H9 (cell line): ENCODE data around the gene PERCC1. TPM values are rescaled to one million over a fixed set of nuclear protein-coding genes. Genes with fewer than 3 reads are reported as not detected.

ENCODE experiments used
- DNase-seq: peaks from one replicate; pipeline ENCODE4 v3.0.0-alpha.2; 2017
- H2AFZ ChIP-seq: one replicate; pipeline ENCODE4 v1.6.1; 2013; ENCODE audit warnings: mild to moderate bottlenecking, low read length, control low read depth, moderate library complexity
- H2AK5ac ChIP-seq: 2 replicates; pipeline ENCODE4 v1.6.1; 2013; ENCODE audit warnings: low read length, control low read depth, mixed read lengths; ENCODE audit not compliant: insufficient read length
- H2BK120ac ChIP-seq: one replicate; pipeline ENCODE4 v1.6.1; 2013; ENCODE audit warnings: low read depth, mild to moderate bottlenecking, low read length, control low read depth, inconsistent platforms; ENCODE audit not compliant: poor library complexity, severe bottlenecking
- H2BK12ac ChIP-seq: 2 replicates; pipeline ENCODE4 v1.6.1; 2013; ENCODE audit warnings: low read length, control low read depth, mixed read lengths, low read depth; ENCODE audit not compliant: insufficient read length
- H2BK15ac ChIP-seq: 2 replicates; pipeline ENCODE4 v1.6.1; 2013; ENCODE audit warnings: low read depth, low read length, control low read depth
- H2BK20ac ChIP-seq: one replicate; pipeline ENCODE4 v1.6.1; 2013; ENCODE audit warnings: low read depth, mild to moderate bottlenecking, low read length, control low read depth, inconsistent platforms; ENCODE audit not compliant: poor library complexity, severe bottlenecking
- H2BK5ac ChIP-seq: 2 replicates; pipeline ENCODE4 v1.6.1; 2013; ENCODE audit warnings: low read length, control low read depth, mixed read lengths; ENCODE audit not compliant: insufficient read length
- H3K14ac ChIP-seq: 2 replicates; pipeline ENCODE4 v1.6.1; 2013; ENCODE audit warnings: low read length, control low read depth; ENCODE audit not compliant: insufficient read depth
- H3K18ac ChIP-seq: 2 replicates; pipeline ENCODE4 v1.6.1; 2013; ENCODE audit warnings: low read depth, mild to moderate bottlenecking, mixed read lengths, low read length, control low read depth; ENCODE audit not compliant: insufficient read length
- H3K23ac ChIP-seq: 2 replicates; pipeline ENCODE4 v1.6.1; 2013; ENCODE audit warnings: low read length, control low read depth, mixed read lengths, low read depth; ENCODE audit not compliant: insufficient read length
- H3K23me2 ChIP-seq: 2 replicates; pipeline ENCODE4 v1.6.1; 2013; ENCODE audit warnings: low read depth, mild to moderate bottlenecking, mixed read lengths, low read length, control low read depth; ENCODE audit not compliant: insufficient read length, poor library complexity, severe bottlenecking
- H3K27ac ChIP-seq: 2 replicates; pipeline ENCODE4 v1.5.1; 2013; ENCODE audit warnings: low read length, control low read depth, mixed read lengths, low read depth; ENCODE audit not compliant: insufficient read length
- H3K27me3 ChIP-seq: 2 replicates; pipeline ENCODE4 v1.6.1; 2013; ENCODE audit warnings: low read length, control low read depth, inconsistent platforms; ENCODE audit not compliant: insufficient read depth
- H3K4ac ChIP-seq: 2 replicates; pipeline ENCODE4 v1.6.1; 2013; ENCODE audit warnings: low read depth, mild to moderate bottlenecking, control low read depth, inconsistent platforms, low read length, moderate library complexity
- H3K4me1 ChIP-seq: 2 replicates; pipeline ENCODE4 v1.6.1; 2013; ENCODE audit warnings: low read length, control low read depth, inconsistent platforms; ENCODE audit not compliant: insufficient read depth
- H3K4me2 ChIP-seq: 2 replicates; pipeline ENCODE4 v1.6.1; 2013; ENCODE audit warnings: low read length, control low read depth, mixed read lengths; ENCODE audit not compliant: insufficient read length, insufficient read depth
- H3K56ac ChIP-seq: 2 replicates; pipeline ENCODE4 v1.6.1; 2013; ENCODE audit warnings: low read depth, mild to moderate bottlenecking, mixed read lengths, low read length, control low read depth; ENCODE audit not compliant: insufficient read length
- H3K79me1 ChIP-seq: 2 replicates; pipeline ENCODE4 v1.6.1; 2013; ENCODE audit warnings: low read depth, mild to moderate bottlenecking, moderate library complexity, low read length, control low read depth, inconsistent platforms; ENCODE audit not compliant: insufficient read depth, poor library complexity, severe bottlenecking
- H3K79me2 ChIP-seq: 2 replicates; pipeline ENCODE4 v1.6.1; 2013; ENCODE audit warnings: low read length, control low read depth, inconsistent platforms; ENCODE audit not compliant: insufficient read depth
- H3K9ac ChIP-seq: 2 replicates; pipeline ENCODE4 v1.6.1; 2013; ENCODE audit warnings: low read length, control low read depth, mixed read lengths; ENCODE audit not compliant: insufficient read length; ENCODE audit errors: extremely low read depth
- H3K9me3 ChIP-seq: one replicate; pipeline ENCODE4 v1.6.1; 2013; ENCODE audit warnings: low read depth, low read length, inconsistent platforms; ENCODE audit not compliant: control insufficient read depth
- H3T11ph ChIP-seq: one replicate; pipeline ENCODE4 v1.6.1; 2013; ENCODE audit warnings: mild to moderate bottlenecking, low read length, control low read depth, inconsistent platforms
- H4K20me1 ChIP-seq: one replicate; pipeline ENCODE4 v1.6.1; 2013; ENCODE audit not compliant: control insufficient read depth, insufficient read length, insufficient read depth
- H4K5ac ChIP-seq: 2 replicates; pipeline ENCODE4 v1.6.1; 2013; ENCODE audit warnings: low read depth, mild to moderate bottlenecking, mixed read lengths, low read length, control low read depth; ENCODE audit not compliant: insufficient read length
- H4K8ac ChIP-seq: replicated peaks from 2 replicates; pipeline ENCODE4 v1.6.1; 2013; ENCODE audit warnings: low read length, control low read depth, mixed read lengths, low read depth; ENCODE audit not compliant: insufficient read length
- H4K91ac ChIP-seq: 2 replicates; pipeline ENCODE4 v1.6.1; 2013; ENCODE audit warnings: low read depth, mild to moderate bottlenecking, moderate library complexity, mixed read lengths, low read length, control low read depth; ENCODE audit not compliant: insufficient read length
- H3K27ac Mint-ChIP-seq, 3 experiments: 2 replicates in 2 of 3; 3 replicates in 1 of 3; pipeline ENCODE4 v1.8.0; 2020 to 2021; ENCODE audit warnings: mixed read lengths in 3 of 3, mild to moderate bottlenecking in 1 of 3, moderate library complexity in 1 of 3
- H3K27me3 Mint-ChIP-seq: 2 replicates; pipeline ENCODE4 v1.8.0; 2021; ENCODE audit warnings: low read depth, mild to moderate bottlenecking, moderate library complexity, mixed read lengths
- H3K36me3 Mint-ChIP-seq, 3 experiments: 2 replicates in 2 of 3; 3 replicates in 1 of 3; pipeline ENCODE4 v1.8.0; 2020 to 2021; ENCODE audit warnings: low read depth in 3 of 3, mixed read lengths in 3 of 3; ENCODE audit not compliant: insufficient read depth in 1 of 3
- H3K4me1 Mint-ChIP-seq, 2 experiments: 2 replicates each; pipeline ENCODE4 v1.8.0; 2020; ENCODE audit warnings: mixed read lengths in 2 of 2
- H3K4me3 Mint-ChIP-seq, 2 experiments: 2 replicates in 1 of 2; 3 replicates in 1 of 2; pipeline ENCODE4 v1.8.0; 2020 to 2021; ENCODE audit warnings: mild to moderate bottlenecking in 2 of 2, mixed read lengths in 2 of 2, moderate library complexity in 1 of 2
- H3K9me3 Mint-ChIP-seq, 2 experiments: 2 replicates in 1 of 2; 3 replicates in 1 of 2; pipeline ENCODE4 v1.8.0; 2020; ENCODE audit warnings: mild to moderate bottlenecking in 2 of 2, mixed read lengths in 2 of 2, moderate library complexity in 1 of 2
- WGBS: extraction: QIAGEN DNeasy Blood & Tissue Kit; methylation state at CpG from one replicate; pipeline ENCODE4 v1.1.7; 2013; ENCODE audit warnings: missing lambda C conversion rate, low lambda C conversion rate, mixed read lengths; ENCODE audit not compliant: insufficient read length; ENCODE audit errors: extremely low coverage; 5-methylcytosine and 5-hydroxymethylcytosine counted together
- total RNA-seq: library from RNA; stranded (reverse); gene quantifications from 2 replicates; pipeline ENCODE4 v1.2.1, GENCODE V29; 2021
- TF ChIP-seq, protein P1 (sequence below): fragments of 200-600 bp; sonication (generic); conservative IDR thresholded peaks from 3 replicates; pipeline ENCODE4 v1.8.0; 2021; ENCODE audit warnings: antibody characterized with exemption, mild to moderate bottlenecking

The PERCC1 gene
- total RNA-seq, 1 experiment from 2014 or later = not detected

DNA sequence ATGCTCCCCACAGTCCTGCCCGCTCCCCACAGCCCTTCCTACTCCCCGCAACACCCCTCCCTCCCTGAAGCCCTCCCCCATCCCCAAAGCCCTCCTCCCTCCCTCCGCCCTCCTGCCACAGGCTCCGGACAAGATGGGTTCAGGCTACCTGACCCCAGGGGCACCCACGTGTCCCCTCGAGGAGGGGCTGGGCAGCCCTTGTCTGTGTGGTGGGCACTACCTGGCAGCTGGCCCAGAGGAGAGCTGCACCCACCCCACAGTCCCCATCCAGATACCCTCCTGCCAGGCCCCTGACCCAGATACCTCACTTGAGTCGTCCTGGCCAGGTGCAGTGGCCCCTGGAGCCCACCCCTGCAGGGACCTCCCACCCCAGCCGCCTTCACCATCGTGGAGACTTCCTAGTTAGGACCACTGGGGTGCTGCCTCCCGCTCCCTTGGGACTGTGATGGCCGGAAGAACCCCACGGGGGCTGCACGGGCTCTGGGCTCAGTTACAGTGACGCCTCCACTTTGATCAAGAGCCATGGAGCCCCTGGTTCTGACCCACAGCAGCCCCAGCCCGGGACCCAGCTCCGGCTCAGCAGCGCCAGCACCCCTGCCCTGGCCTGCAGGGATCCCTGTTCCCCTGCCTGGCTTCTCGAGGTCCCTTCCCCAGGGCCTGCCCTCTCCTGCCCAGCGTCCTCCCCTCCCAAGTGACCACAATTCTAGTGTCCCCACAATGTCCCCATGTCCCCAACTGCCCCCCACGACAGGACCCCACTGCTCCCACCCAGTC, 806 bp downstream of the PERCC1 start:
- Histone ChIP-seq H3K9me3 (no peaks in the 10 kb centered on the region), H3K79me1 (no peaks in the 10 kb centered on the region), H3K79me2 (no peaks in the 10 kb centered on the region), H3K4ac (no peak overlapping the region), H2BK120ac (no peak overlapping the region), H3K4me1 (no peaks in the 10 kb centered on the region), H4K91ac (no peak overlapping the region), H3K27me3 (no peaks in the 10 kb centered on the region), H3K27ac (no peak overlapping the region), H2BK12ac (no peak overlapping the region), H2BK5ac (no peak overlapping the region), H3K18ac (no peak overlapping the region), H3K23me2 (no peaks in the 10 kb centered on the region), H3K4me2 (no peak overlapping the region), H2AK5ac (no peak overlapping the region), H4K5ac (no peak overlapping the region), H3K9ac (no peak overlapping the region), H3K14ac (no peak overlapping the region), H4K20me1 (no peaks in the 10 kb centered on the region), H3K23ac (no peak overlapping the region), H2BK15ac (no peak overlapping the region), H4K8ac (no peak overlapping the region), H2BK20ac (no peak overlapping the region), H2AFZ (no peak overlapping the region), H3K56ac (no peak overlapping the region), H3T11ph (no peak overlapping the region)
- H3K9me3 Mint-ChIP-seq = no peaks in the 10 kb centered on the region
- DNase-seq = no peak
- WGBS = no CpG with 5 or more reads among the region's 20 CpGs
- H3K36me3 Mint-ChIP-seq = no peaks in the 10 kb centered on the region
- H3K4me1 Mint-ChIP-seq = no peaks in the 10 kb centered on the region; a peak in 2 of 4 replicates
- H3K27ac Mint-ChIP-seq = no peak overlapping the region
- H3K27me3 Mint-ChIP-seq = no peaks in the 10 kb centered on the region; the same call in 1 of the 2 replicates
- TF ChIP-seq, protein P1, sequence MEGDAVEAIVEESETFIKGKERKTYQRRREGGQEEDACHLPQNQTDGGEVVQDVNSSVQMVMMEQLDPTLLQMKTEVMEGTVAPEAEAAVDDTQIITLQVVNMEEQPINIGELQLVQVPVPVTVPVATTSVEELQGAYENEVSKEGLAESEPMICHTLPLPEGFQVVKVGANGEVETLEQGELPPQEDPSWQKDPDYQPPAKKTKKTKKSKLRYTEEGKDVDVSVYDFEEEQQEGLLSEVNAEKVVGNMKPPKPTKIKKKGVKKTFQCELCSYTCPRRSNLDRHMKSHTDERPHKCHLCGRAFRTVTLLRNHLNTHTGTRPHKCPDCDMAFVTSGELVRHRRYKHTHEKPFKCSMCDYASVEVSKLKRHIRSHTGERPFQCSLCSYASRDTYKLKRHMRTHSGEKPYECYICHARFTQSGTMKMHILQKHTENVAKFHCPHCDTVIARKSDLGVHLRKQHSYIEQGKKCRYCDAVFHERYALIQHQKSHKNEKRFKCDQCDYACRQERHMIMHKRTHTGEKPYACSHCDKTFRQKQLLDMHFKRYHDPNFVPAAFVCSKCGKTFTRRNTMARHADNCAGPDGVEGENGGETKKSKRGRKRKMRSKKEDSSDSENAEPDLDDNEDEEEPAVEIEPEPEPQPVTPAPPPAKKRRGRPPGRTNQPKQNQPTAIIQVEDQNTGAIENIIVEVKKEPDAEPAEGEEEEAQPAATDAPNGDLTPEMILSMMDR = no peak
- no peak overlapping the region for H3K4me3 Mint-ChIP-seq
